GM12878 (cell line): ENCODE measurements around the gene PSMG3. TPM values are rescaled to one million over a fixed set of nuclear protein-coding genes. Genes with fewer than 3 reads are reported as not detected.

ENCODE experiments used
- ATAC-seq: fragments of 200-7000 bp; cut with Tn5 transposase; 3 replicates; pipeline ENCODE4 v1.9.1; 2020; ENCODE audit warnings: mild to moderate bottlenecking, moderate library complexity
- BruUV-seq: library from RNA; stranded (reverse); fragments of 400-500 nt; replicated peaks from 2 replicates; lab custom pipeline; 2021; lab: Mats Ljungman, UMichigan
- CTCF ChIA-PET: fragments of 300-600 bp; sonication (Branson Sonifier 250); formaldehyde crosslinking; extraction: SDS; loops from one replicate; lab custom pipeline; 2021; ENCODE audit warnings: inconsistent platforms; lab: Yijun Ruan, JAX
- POLR2A ChIA-PET: fragments of 350-600 bp; formaldehyde crosslinking; extraction: SDS; loops from one replicate; lab custom pipeline; 2021; ENCODE audit warnings: inconsistent platforms; lab: Charles Lee
- RAD21 ChIA-PET: fragments of 300-600 bp; sonication (Branson Sonifier 250); formaldehyde crosslinking; loops from one replicate; lab custom pipeline; 2023; ENCODE audit warnings: antibody characterized with exemption; ENCODE audit not compliant: unreplicated experiment; lab: Charles Lee
- SMC1A ChIA-PET: fragments of 300-600 bp; sonication (Branson Sonifier 250); formaldehyde crosslinking; loops from one replicate; lab custom pipeline; 2023; ENCODE audit not compliant: unreplicated experiment, uncharacterized antibody; lab: Charles Lee
- DNase-seq: peaks from one replicate; pipeline ENCODE4 v3.0.0-alpha.2; 2011; ENCODE audit warnings: low read depth, low spot score
- FAIRE-seq: peaks from 3 replicates; lab custom pipeline; 2011; peaks lifted over from hg19 to GRCh38; lab: Jason Lieb, UNC
- H2AFZ ChIP-seq: 2 replicates; pipeline ENCODE4 v1.6.0; 2011; ENCODE audit warnings: low read depth, low read length, control low read depth; ENCODE audit not compliant: control insufficient read depth
- H3K27ac ChIP-seq: 2 replicates; pipeline ENCODE4 v1.5.1; 2011; ENCODE audit warnings: control low read depth; ENCODE audit not compliant: control insufficient read depth, insufficient read depth
- H3K27me3 ChIP-seq, 2 experiments: replicated peaks in 1 of 2; 2 replicates each; pipeline versions ENCODE4 v1.6.0 to v1.6.1; 2011; ENCODE audit warnings: low read length in 1 of 2; ENCODE audit not compliant: control insufficient read depth in 2 of 2, insufficient read depth in 2 of 2
- H3K36me3 ChIP-seq, 2 experiments: 2 replicates each; pipeline ENCODE4 v1.5.1; 2011; ENCODE audit warnings: low read length in 1 of 2; ENCODE audit not compliant: control insufficient read depth in 2 of 2, insufficient read depth in 2 of 2
- H3K4me1 ChIP-seq: 2 replicates; pipeline ENCODE4 v1.6.1; 2011; ENCODE audit warnings: mild to moderate bottlenecking, low read length, moderate library complexity, mixed read lengths; ENCODE audit not compliant: control insufficient read depth, insufficient read depth
- H3K4me2 ChIP-seq: 2 replicates; pipeline ENCODE4 v1.6.0; 2011; ENCODE audit warnings: control low read depth; ENCODE audit not compliant: control insufficient read depth, insufficient read depth
- H3K4me3 ChIP-seq: fragments of 200-600 bp; sonication (generic); 2 replicates; pipeline ENCODE4 v1.5.1; 2016
- H3K79me2 ChIP-seq: 2 replicates; pipeline ENCODE4 v1.6.0; 2011; ENCODE audit warnings: low read length; ENCODE audit not compliant: control insufficient read depth, insufficient read depth
- H3K9ac ChIP-seq: 2 replicates; pipeline ENCODE4 v1.8.0; 2011; ENCODE audit warnings: low read length, control low read depth, mixed read lengths; ENCODE audit not compliant: control insufficient read depth, insufficient read depth
- H3K9me3 ChIP-seq: replicated peaks from 3 replicates; pipeline ENCODE4 v1.5.1; 2011; ENCODE audit warnings: mild to moderate bottlenecking, low read length; ENCODE audit not compliant: control insufficient read depth, insufficient read depth
- H4K20me1 ChIP-seq: 2 replicates; pipeline ENCODE4 v1.6.0; 2011; ENCODE audit not compliant: control insufficient read depth, insufficient read depth
- BRCA1 ChIP-seq: IDR thresholded peaks from 2 replicates; pipeline ENCODE4 v1.6.1; 2011; ENCODE audit warnings: low read depth, low read length, improper control_type of control experiment
- CHD2 ChIP-seq: IDR thresholded peaks from 2 replicates; pipeline ENCODE4 v1.6.1; 2011; ENCODE audit warnings: low read depth, low read length, improper control_type of control experiment, borderline replicate concordance
- CREM ChIP-seq: IDR thresholded peaks from 2 replicates; pipeline ENCODE4 v1.6.1; 2014; ENCODE audit warnings: antibody characterized with exemption, low read depth
- FOXK2 ChIP-seq: fragments of 450-650 bp; IDR thresholded peaks from 2 replicates; pipeline ENCODE4 v1.6.1; 2017; ENCODE audit warnings: mild to moderate bottlenecking, moderate library complexity
- MTA3 ChIP-seq: IDR thresholded peaks from 2 replicates; pipeline ENCODE4 v1.6.1; 2012; ENCODE audit warnings: low read length, inconsistent platforms, borderline replicate concordance
- NFXL1 ChIP-seq: fragments of 450-650 bp; IDR thresholded peaks from 2 replicates; pipeline ENCODE4 v1.6.1; 2017; ENCODE audit warnings: antibody characterized with exemption, mild to moderate bottlenecking, borderline replicate concordance
- POLR2A ChIP-seq: IDR thresholded peaks from 2 replicates; pipeline ENCODE4 v1.6.1; 2011; ENCODE audit warnings: low read depth, mild to moderate bottlenecking, low read length
- POLR2AphosphoS5 ChIP-seq: IDR thresholded peaks from 2 replicates; pipeline ENCODE4 v1.6.1; 2011; ENCODE audit warnings: mild to moderate bottlenecking, low read length, inconsistent platforms
- POU2F2 ChIP-seq: IDR thresholded peaks from 3 replicates; pipeline ENCODE4 v1.6.1; 2011; ENCODE audit warnings: low read depth, mild to moderate bottlenecking, low read length, borderline replicate concordance
- RB1 ChIP-seq: fragments of 450-650 bp; formaldehyde crosslinking; IDR thresholded peaks from 2 replicates; pipeline ENCODE4 v1.6.1; 2017; ENCODE audit warnings: mild to moderate bottlenecking, borderline replicate concordance
- RFX5 ChIP-seq: IDR thresholded peaks from 2 replicates; pipeline ENCODE4 v1.6.1; 2011; ENCODE audit warnings: low read depth, low read length, improper control_type of control experiment
- SMAD1 ChIP-seq: fragments of 450-650 bp; IDR thresholded peaks from 2 replicates; pipeline ENCODE4 v1.6.1; 2018; ENCODE audit warnings: mild to moderate bottlenecking, low read depth; ENCODE audit not compliant: partially characterized antibody
- SRF ChIP-seq, 2 experiments: IDR thresholded peaks; 2 replicates each; pipeline ENCODE4 v1.6.1; 2011; ENCODE audit warnings: low read depth in 2 of 2, low read length in 2 of 2, mild to moderate bottlenecking in 1 of 2, moderate library complexity in 1 of 2
- STAT1 ChIP-seq: fragments of 450-650 bp; conservative IDR thresholded peaks from 2 replicates; pipeline ENCODE4 v1.6.1; 2014; ENCODE audit warnings: antibody characterized with exemption, mild to moderate bottlenecking
- SUPT20H ChIP-seq: IDR thresholded peaks from 2 replicates; pipeline ENCODE4 v1.6.1; 2011; ENCODE audit warnings: low read depth, mild to moderate bottlenecking, low read length, moderate library complexity, borderline replicate concordance; ENCODE audit not compliant: control insufficient read depth
- ZNF622 ChIP-seq: fragments of 450-650 bp; IDR thresholded peaks from 2 replicates; pipeline ENCODE4 v1.6.1; 2017; ENCODE audit warnings: mild to moderate bottlenecking, inconsistent platforms
- WGBS: methylation state at CpG from one replicate; pipeline ENCODE4 v1.1.6; 2016; ENCODE audit warnings: low lambda C conversion rate; ENCODE audit not compliant: insufficient replicate concordance, insufficient coverage; ENCODE audit errors: missing lambda C conversion rate; 5-methylcytosine and 5-hydroxymethylcytosine counted together
- in situ Hi-C: fragments of 300-500 bp; cut with MboI; formaldehyde crosslinking; loops from 9 replicates; pipeline ENCODE4 v1.14.3; 2018; ENCODE audit warnings: mixed read lengths
- intact Hi-C: fragments of 100-400 bp; cut with micrococcal nuclease; formaldehyde crosslinking; loops from one replicate; pipeline ENCODE4 v1.14.2; 2022; ENCODE audit not compliant: unreplicated experiment
- polyA plus RNA-seq, 11 experiments: library from polyadenylated mRNA; depleted of rRNA in 4 of 11; unstranded in 6 of 11; stranded (reverse) in 5 of 11; fragments of >200 nt; fragmentation: Nextera tagmentation in 4 of 11; fragmentation: Illumina TruSeq in 1 of 11; extraction: Ambion mirVana in 4 of 11; extraction: Trizol in 1 of 11; gene quantifications; 1 replicate in 1 of 11; 2 replicates in 10 of 11; pipeline versions ENCODE4 v1.2.1 to v1.2.3, GENCODE V29; 2011 to 2016; ENCODE audit warnings: inconsistent platforms in 2 of 11, missing spikeins in 2 of 11, low read depth in 1 of 11
- total RNA-seq, 4 experiments: library from RNA; depleted of rRNA in 3 of 4; stranded (reverse); fragments of >200 nt in 3 of 4; fragmentation: Illumina TruSeq in 1 of 4; extraction: Trizol in 1 of 4; gene quantifications; 2 replicates each; pipeline versions ENCODE4 v1.2.1 to v1.2.3, GENCODE V29; 2013 to 2021
- TF ChIP-seq, protein P1 (sequence below): IDR thresholded peaks from 2 replicates; pipeline ENCODE4 v1.6.1; 2012; ENCODE audit warnings: mild to moderate bottlenecking, low read depth, low read length

Gene PSMG3
- total and polyA plus RNA-seq, 10 of the 15 experiments (the other 5 are each of a cell fraction or from before 2014, with no cell fraction given): 23.9 to 115 (median 60.6) TPM

DNA sequence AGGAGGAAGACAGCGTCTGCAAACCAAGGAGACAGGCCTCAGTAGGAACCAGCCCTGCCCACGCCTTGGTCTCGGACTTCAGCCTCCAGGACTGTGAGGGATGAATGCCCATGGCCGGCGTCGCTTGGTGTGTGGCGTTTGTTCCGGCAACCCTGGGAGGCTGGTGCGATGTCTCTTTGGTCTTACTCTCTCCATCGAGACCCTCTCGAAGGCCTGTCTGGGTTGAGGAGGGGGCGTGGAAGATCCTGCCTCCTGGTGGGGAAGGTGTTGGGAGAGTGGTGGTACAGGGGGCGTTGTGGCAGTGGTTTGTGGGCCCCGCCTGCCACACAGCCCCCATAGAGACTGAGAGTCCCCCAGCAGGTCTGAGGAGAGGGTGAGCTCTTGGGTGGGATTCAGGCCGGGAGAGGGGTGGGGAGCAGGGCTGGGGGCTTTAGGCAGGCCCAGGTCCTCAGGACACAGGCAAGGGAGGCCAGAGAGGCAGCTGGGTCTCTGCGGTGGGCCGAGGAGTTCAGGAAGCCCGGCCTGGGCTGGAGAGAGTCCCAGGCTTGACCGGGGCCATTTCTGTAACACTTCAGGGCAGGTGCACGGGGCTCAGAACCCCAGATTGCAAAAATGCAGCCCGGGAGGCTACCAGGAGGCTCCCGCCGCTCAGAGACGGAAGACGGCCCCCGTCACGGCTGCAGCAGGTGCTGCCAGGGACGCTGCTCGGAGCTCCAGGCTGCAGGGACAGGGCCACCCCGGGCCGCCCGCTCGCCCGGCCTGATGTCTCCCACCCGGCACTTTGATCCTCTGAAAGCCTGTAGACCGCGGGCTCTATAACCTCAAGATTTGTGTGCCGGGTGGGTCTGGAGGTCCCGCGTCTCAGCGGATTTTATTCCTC lies 33.8 kb upstream of the PSMG3 start:
- Histone ChIP-seq H3K36me3 (no peaks in the 10 kb centered on the region), H4K20me1 (no peaks in the 10 kb centered on the region), H3K9ac (no peak overlapping the region), H3K4me1 (no peaks in the 10 kb centered on the region), H2AFZ (no peak overlapping the region), H3K9me3 (no peaks in the 10 kb centered on the region; the same call in 2 of the 3 replicates), H3K27me3 (no peaks in the 10 kb centered on the region), H3K4me2 (no peak overlapping the region), H3K79me2 (no peaks in the 10 kb centered on the region), H3K4me3 (no peak overlapping the region), H3K27ac (no peak overlapping the region)
- WGBS: 55% methylated on average over 41 of the region's 41 CpGs
- intact Hi-C loops: no loop called here
- ATAC-seq: no peak
- no peak for DNase-seq
- no peak for FAIRE-seq
- ChIA-PET RAD21 (no interaction called here), POLR2A (no interaction called here), SMC1A (no interaction called here), CTCF (no interaction called here)
- BruUV-seq: no TSS peak
- in situ Hi-C loops: no loop called here
- TF ChIP-seq SUPT20H (no peak), POLR2A (no peak), SRF (IDR thresholded peaks at IDR 0.05; ENCODE audit: low read depth in 2 of 2, low read length in 2 of 2) (no peak), MTA3 (no peak), FOXK2 (no peak), RB1 (no peak), NFXL1 (no peak), ZNF622 (no peak), POU2F2 (no peak), POLR2AphosphoS5 (no peak), SMAD1 (no peak), BRCA1 (no peak), STAT1 (no peak), CHD2 (no peak), CREM (no peak), RFX5 (no peak)
- TF ChIP-seq, protein P1, sequence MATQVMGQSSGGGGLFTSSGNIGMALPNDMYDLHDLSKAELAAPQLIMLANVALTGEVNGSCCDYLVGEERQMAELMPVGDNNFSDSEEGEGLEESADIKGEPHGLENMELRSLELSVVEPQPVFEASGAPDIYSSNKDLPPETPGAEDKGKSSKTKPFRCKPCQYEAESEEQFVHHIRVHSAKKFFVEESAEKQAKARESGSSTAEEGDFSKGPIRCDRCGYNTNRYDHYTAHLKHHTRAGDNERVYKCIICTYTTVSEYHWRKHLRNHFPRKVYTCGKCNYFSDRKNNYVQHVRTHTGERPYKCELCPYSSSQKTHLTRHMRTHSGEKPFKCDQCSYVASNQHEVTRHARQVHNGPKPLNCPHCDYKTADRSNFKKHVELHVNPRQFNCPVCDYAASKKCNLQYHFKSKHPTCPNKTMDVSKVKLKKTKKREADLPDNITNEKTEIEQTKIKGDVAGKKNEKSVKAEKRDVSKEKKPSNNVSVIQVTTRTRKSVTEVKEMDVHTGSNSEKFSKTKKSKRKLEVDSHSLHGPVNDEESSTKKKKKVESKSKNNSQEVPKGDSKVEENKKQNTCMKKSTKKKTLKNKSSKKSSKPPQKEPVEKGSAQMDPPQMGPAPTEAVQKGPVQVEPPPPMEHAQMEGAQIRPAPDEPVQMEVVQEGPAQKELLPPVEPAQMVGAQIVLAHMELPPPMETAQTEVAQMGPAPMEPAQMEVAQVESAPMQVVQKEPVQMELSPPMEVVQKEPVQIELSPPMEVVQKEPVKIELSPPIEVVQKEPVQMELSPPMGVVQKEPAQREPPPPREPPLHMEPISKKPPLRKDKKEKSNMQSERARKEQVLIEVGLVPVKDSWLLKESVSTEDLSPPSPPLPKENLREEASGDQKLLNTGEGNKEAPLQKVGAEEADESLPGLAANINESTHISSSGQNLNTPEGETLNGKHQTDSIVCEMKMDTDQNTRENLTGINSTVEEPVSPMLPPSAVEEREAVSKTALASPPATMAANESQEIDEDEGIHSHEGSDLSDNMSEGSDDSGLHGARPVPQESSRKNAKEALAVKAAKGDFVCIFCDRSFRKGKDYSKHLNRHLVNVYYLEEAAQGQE: no peak
